Stomach (tissue), 4 donors: ENCODE data around the gene CST7.
"Not testable (repeated sequence)": the region's sequence is repeated elsewhere in the genome, so short reads cannot be mapped to it uniquely, and the experiment has no call there.

Experiments used
- CTCF ChIP-seq, 7 experiments: fragments of 450-650 bp in 4 of 7; fragments of 200-600 bp in 3 of 7; sonication (generic) in 3 of 7; IDR thresholded peaks; one replicate each; pipeline ENCODE4 v1.5.1; 2016 to 2019; ENCODE audit warnings: antibody characterized with exemption in 7 of 7, control low read depth in 2 of 7, mild to moderate bottlenecking in 1 of 7
- EP300 ChIP-seq: sonication (generic); formaldehyde crosslinking; IDR thresholded peaks from one replicate; pipeline ENCODE4 v1.6.1; 2017; ENCODE audit warnings: antibody characterized with exemption
- POLR2A ChIP-seq, 4 donors: fragments of 450-650 bp; IDR thresholded peaks; one replicate each; pipeline ENCODE4 v1.6.1; 2016; ENCODE audit warnings: antibody characterized with exemption in 4 of 4, control low read depth in 2 of 4, mild to moderate bottlenecking in 1 of 4, moderate library complexity in 1 of 4
- POLR2AphosphoS5 ChIP-seq, 3 donors: sonication (generic); formaldehyde crosslinking; IDR thresholded peaks; one replicate each; pipeline ENCODE4 v1.6.1; 2016; ENCODE audit warnings: antibody characterized with exemption in 3 of 3

GRCh38 chr20:24929259-24929658 is 19.8 kb upstream of the CST7 start:
- not testable (repeated sequence) for TF ChIP-seq POLR2AphosphoS5 (IDR thresholded peaks at IDR 0.05); CTCF (IDR thresholded peaks at IDR 0.05); EP300; POLR2A (IDR thresholded peaks at IDR 0.05)
